H1 (cell line): Measurements from ENCODE around the gene CNN3. TPM values are rescaled to one million over a fixed set of nuclear protein-coding genes. Genes with fewer than 3 reads are reported as not detected.

Experiments used
- CTCF ChIA-PET: fragments of 300-600 bp; sonication (Branson Sonifier 250); formaldehyde crosslinking; loops from one replicate; lab custom pipeline; 2021; ENCODE audit not compliant: partially characterized antibody; lab: Charles Lee
- POLR2A ChIA-PET: fragments of 300-600 bp; sonication (Branson Sonifier 250); formaldehyde crosslinking; loops from one replicate; lab custom pipeline; 2021; ENCODE audit warnings: inconsistent platforms; ENCODE audit not compliant: partially characterized antibody; lab: Charles Lee
- DNase-seq, 2 experiments: peaks; one replicate each; pipeline versions ENCODE4 v3.0.0 to v3.0.0-alpha.2; 2010 to 2022; ENCODE audit warnings: low spot score in 2 of 2, low read depth in 1 of 2, mixed read lengths in 1 of 2
- FAIRE-seq: peaks from 2 replicates; lab custom pipeline; 2011; peaks lifted over from hg19 to GRCh38; lab: Jason Lieb, UNC
- H2AFZ ChIP-seq: 2 replicates; pipeline ENCODE4 v1.8.1; 2012; ENCODE audit warnings: low read length, inconsistent platforms
- H2AK5ac ChIP-seq: 2 replicates; pipeline ENCODE4 v1.6.1; 2013; ENCODE audit warnings: low read depth, low read length
- H2BK120ac ChIP-seq: replicated peaks from 2 replicates; pipeline ENCODE3; 2013; ENCODE audit warnings: low read depth, low read length, inconsistent platforms
- H2BK12ac ChIP-seq: 2 replicates; pipeline ENCODE4 v1.6.1; 2013; ENCODE audit warnings: low read depth, low read length
- H2BK15ac ChIP-seq: 2 replicates; pipeline ENCODE4 v1.6.1; 2013; ENCODE audit warnings: low read length
- H2BK20ac ChIP-seq: 2 replicates; pipeline ENCODE4 v1.6.1; 2013; ENCODE audit warnings: low read length
- H2BK5ac ChIP-seq: 2 replicates; pipeline ENCODE4 v1.6.1; 2013; ENCODE audit warnings: low read depth, low read length
- H3K14ac ChIP-seq: 2 replicates; pipeline ENCODE4 v1.6.1; 2013; ENCODE audit warnings: inconsistent platforms; ENCODE audit not compliant: insufficient read length
- H3K18ac ChIP-seq: 2 replicates; pipeline ENCODE4 v1.6.1; 2013; ENCODE audit warnings: low read length; ENCODE audit errors: extremely low read depth
- H3K23ac ChIP-seq: 2 replicates; pipeline ENCODE4 v1.6.1; 2013; ENCODE audit warnings: inconsistent platforms; ENCODE audit not compliant: insufficient read length
- H3K23me2 ChIP-seq: 2 replicates; pipeline ENCODE4 v1.6.1; 2013; ENCODE audit warnings: low read depth, low read length
- H3K27ac ChIP-seq: 2 replicates; pipeline ENCODE4 v1.6.1; 2011; ENCODE audit warnings: low read depth, low read length, inconsistent platforms
- H3K27me3 ChIP-seq, 4 experiments: replicated peaks in 1 of 4; 1 replicate in 1 of 4; 2 replicates in 3 of 4; pipeline versions ENCODE4 v1.6.1 to v1.8.1; 2011 to 2013; ENCODE audit warnings: low read length in 3 of 4, mild to moderate bottlenecking in 3 of 4, inconsistent platforms in 2 of 4, mixed read lengths in 2 of 4, moderate library complexity in 1 of 4; ENCODE audit not compliant: control insufficient read depth in 3 of 4, insufficient read depth in 3 of 4; ENCODE audit errors: extremely low read depth in 1 of 4
- H3K36me3 ChIP-seq, 4 experiments: 2 replicates each; pipeline versions ENCODE4 v1.6.1 to v1.8.1; 2011 to 2013; ENCODE audit warnings: mild to moderate bottlenecking in 4 of 4, low read length in 3 of 4, moderate library complexity in 2 of 4, control low read depth in 1 of 4, inconsistent platforms in 1 of 4; ENCODE audit not compliant: insufficient read depth in 4 of 4, control insufficient read depth in 2 of 4
- H3K4ac ChIP-seq: replicated peaks from 2 replicates; pipeline ENCODE3; 2013; ENCODE audit warnings: low read length, low read depth, mixed read lengths, inconsistent platforms; ENCODE audit not compliant: insufficient read length
- H3K4me1 ChIP-seq, 4 experiments: replicated peaks in 1 of 4; 1 replicate in 1 of 4; 2 replicates in 3 of 4; pipeline versions ENCODE4 v1.6.1 to v1.8.1; 2011 to 2013; ENCODE audit warnings: low read length in 3 of 4, inconsistent platforms in 2 of 4, mixed read lengths in 1 of 4; ENCODE audit not compliant: insufficient read depth in 4 of 4, control insufficient read depth in 3 of 4
- H3K4me2 ChIP-seq, 2 experiments: 2 replicates each; pipeline versions ENCODE4 v1.6.1 to v1.8.1; 2011 to 2013; ENCODE audit warnings: low read depth in 2 of 2, low read length in 2 of 2, control low read depth in 1 of 2, inconsistent platforms in 1 of 2, mild to moderate bottlenecking in 1 of 2; ENCODE audit not compliant: insufficient read depth in 1 of 2
- H3K4me3 ChIP-seq, 4 experiments: fragments of 200-600, 300-600 bp in 1 of 4; sonication (generic), shearing (Covaris generic), sonication (Bioruptor Twin) in 1 of 4; 2 replicates each; pipeline versions ENCODE4 v1.5.1 to v1.8.1; 2011 to 2016; ENCODE audit warnings: low read length in 4 of 4, low read depth in 3 of 4, control low read depth in 2 of 4, inconsistent platforms in 2 of 4, mild to moderate bottlenecking in 2 of 4, mixed read lengths in 1 of 4, moderate library complexity in 1 of 4; ENCODE audit not compliant: insufficient read depth in 2 of 4; ENCODE audit errors: extremely low read depth in 1 of 4
- H3K56ac ChIP-seq: replicated peaks from 2 replicates; pipeline ENCODE3; 2013; ENCODE audit warnings: low read depth, mild to moderate bottlenecking, mixed read lengths, low read length, inconsistent platforms; ENCODE audit not compliant: insufficient read length
- H3K79me1 ChIP-seq: 2 replicates; pipeline ENCODE4 v1.6.1; 2013; ENCODE audit warnings: low read depth, low read length, control low read depth
- H3K79me2 ChIP-seq, 2 experiments: 2 replicates each; pipeline versions ENCODE4 v1.6.1 to v1.8.1; 2012 to 2013; ENCODE audit warnings: low read length in 2 of 2, mild to moderate bottlenecking in 2 of 2, inconsistent platforms in 1 of 2; ENCODE audit not compliant: insufficient read depth in 2 of 2, control insufficient read depth in 1 of 2
- H3K9ac ChIP-seq, 4 experiments: replicated peaks in 1 of 4; 1 replicate in 1 of 4; 2 replicates in 3 of 4; pipeline versions ENCODE4 v1.6.1 to v1.8.1; 2011 to 2013; ENCODE audit warnings: low read depth in 3 of 4, low read length in 3 of 4, control low read depth in 2 of 4, mild to moderate bottlenecking in 2 of 4, moderate library complexity in 2 of 4, inconsistent platforms in 1 of 4; ENCODE audit errors: extremely low read depth in 1 of 4
- H3K9me3 ChIP-seq, 2 experiments: 2 replicates each; pipeline versions ENCODE4 v1.6.1 to v1.8.1; 2012 to 2013; ENCODE audit warnings: mild to moderate bottlenecking in 2 of 2, moderate library complexity in 2 of 2, control low read depth in 1 of 2, inconsistent platforms in 1 of 2, low read depth in 1 of 2, low read length in 1 of 2, mixed read lengths in 1 of 2; ENCODE audit not compliant: insufficient read depth in 2 of 2
- H4K20me1 ChIP-seq, 2 experiments: replicated peaks in 1 of 2; 2 replicates each; pipeline versions ENCODE3 to v1.8.1; 2011 to 2013; ENCODE audit warnings: inconsistent platforms in 2 of 2, low read length in 2 of 2, mild to moderate bottlenecking in 1 of 2; ENCODE audit not compliant: insufficient read depth in 2 of 2, control insufficient read depth in 1 of 2
- H4K5ac ChIP-seq: 2 replicates; pipeline ENCODE4 v1.6.1; 2013; ENCODE audit warnings: low read length, low read depth, mixed read lengths, inconsistent platforms; ENCODE audit not compliant: insufficient read length
- H4K8ac ChIP-seq: 2 replicates; pipeline ENCODE4 v1.8.0; 2013; ENCODE audit warnings: mild to moderate bottlenecking, moderate library complexity, low read length, inconsistent platforms; ENCODE audit not compliant: insufficient read depth; ENCODE audit errors: extremely low read depth
- H4K91ac ChIP-seq: replicated peaks from 2 replicates; pipeline ENCODE3; 2013; ENCODE audit warnings: low read length, mixed read lengths, inconsistent platforms; ENCODE audit not compliant: insufficient read length
- ATF2 ChIP-seq: IDR thresholded peaks from 2 replicates; pipeline ENCODE4 v1.6.1; 2012; ENCODE audit warnings: low read length, inconsistent platforms
- HDAC2 ChIP-seq, 2 experiments: fragments of 300-600 bp in 1 of 2; sonication (generic) in 1 of 2; IDR thresholded peaks; 2 replicates each; pipeline ENCODE4 v1.6.1; 2011 to 2012; ENCODE audit warnings: low read depth in 2 of 2, low read length in 2 of 2, mild to moderate bottlenecking in 2 of 2, moderate library complexity in 2 of 2, borderline replicate concordance in 1 of 2, inconsistent platforms in 1 of 2
- JUND ChIP-seq: IDR thresholded peaks from 2 replicates; pipeline ENCODE4 v1.6.1; 2011; ENCODE audit warnings: mild to moderate bottlenecking, improper control_type of control experiment, low read length
- POLR2AphosphoS5 ChIP-seq: IDR thresholded peaks from 2 replicates; pipeline ENCODE4 v1.6.1; 2011; ENCODE audit warnings: low read depth, low read length
- RNF2 ChIP-seq: fragments of 200-900, 300-1000 bp; sonication (generic); IDR thresholded peaks from 2 replicates; pipeline ENCODE4 v1.7.1; 2016; ENCODE audit warnings: borderline replicate concordance, low read depth, mild to moderate bottlenecking, antibody characterized with exemption, low read length; ENCODE audit not compliant: poor library complexity, severe bottlenecking; ENCODE audit errors: missing control alignments
- SP1 ChIP-seq: IDR thresholded peaks from 2 replicates; pipeline ENCODE4 v1.6.1; 2011; ENCODE audit warnings: low read depth, low read length
- WGBS, 2 experiments: shearing (Covaris generic) in 1 of 2; methylation state at CpG; one replicate each; pipeline versions ENCODE4 v1.1.6 to v1.1.7; 2013 to 2015; ENCODE audit warnings: low lambda C conversion rate in 2 of 2, mixed read lengths in 2 of 2, inconsistent platforms in 1 of 2, low coverage in 1 of 2, missing lambda C conversion rate in 1 of 2; ENCODE audit not compliant: insufficient replicate concordance in 2 of 2, insufficient coverage in 1 of 2, insufficient read length in 1 of 2; ENCODE audit errors: extremely low coverage in 1 of 2, missing lambda C conversion rate in 1 of 2; 5-methylcytosine and 5-hydroxymethylcytosine counted together
- polyA plus RNA-seq, 7 experiments: library from polyadenylated mRNA; depleted of rRNA in 3 of 7; stranded (reverse) in 5 of 7; unstranded in 2 of 7; fragments of >200 nt in 5 of 7; fragments of 200-250 nt in 2 of 7; gene quantifications; 1 replicate in 5 of 7; 2 replicates in 1 of 7; 4 replicates in 1 of 7; pipeline versions ENCODE4 v1.2.1 to v1.2.3, GENCODE V29; 2011 to 2013; ENCODE audit warnings: missing spikeins in 2 of 7, mixed read lengths in 2 of 7
- total RNA-seq: library from RNA; stranded (reverse); fragmentation: NEBNext Ultra II Directional; extraction: Animal tissue kit (Norgen Biotek cat#: 25700); gene quantifications from 2 replicates; pipeline ENCODE4 v1.2.1, GENCODE V29; 2021

Gene CNN3
- total and polyA plus RNA-seq, 2 of the 8 experiments (the other 6 are each of a cell fraction or from before 2014, with no cell fraction given): 134 to 266 TPM

- Histone ChIP-seq H3K9me3 (no peaks in the 10 kb centered on the region), H3K18ac (no peak overlapping the region), H3K23me2 (no peaks in the 10 kb centered on the region), H3K56ac (no peak overlapping the region), H4K5ac (no peak overlapping the region), H2BK15ac (no peak overlapping the region), H2BK20ac (no peak overlapping the region), H3K23ac (no peak overlapping the region), H2AK5ac (no peak overlapping the region), H4K8ac (no peak overlapping the region; the same call in 1 of the 2 replicates), H3K79me1 (peaks cover 6% of the 10 kb centered on the region), H3K27me3 (no peaks in the 10 kb centered on the region), H2BK12ac (no peak overlapping the region), H2BK120ac (no peak overlapping the region), H3K79me2 (peaks cover 14 to 58% of the 10 kb centered on the region in 2 experiments), H3K4ac (no peak overlapping the region), H3K4me2 (no peak overlapping the region), H2AFZ (no peak overlapping the region), H4K91ac (no peak overlapping the region), H2BK5ac (no peak overlapping the region), H4K20me1 (peaks cover 22 to 28% of the 10 kb centered on the region in 2 experiments), H3K9ac (no peak overlapping the region), H3K27ac (no peak overlapping the region), H3K4me3 (no peak overlapping the region), H3K4me1 (peaks cover 0 to 4% (median 0%) of the 10 kb centered on the region in 4 experiments; a peak in 3 of 7 replicates), H3K14ac (no peak overlapping the region), H3K36me3 (peaks cover 10 to 52% (median 35%) of the 10 kb centered on the region in 4 experiments)
- ChIA-PET POLR2A (interaction anchor here (1.4 to 1.7 kb wide), 2 partner anchors 8 to 11 kb away, joined by 5 to 6 read pairs; no protein-coding TSS in a partner anchor), CTCF (interaction anchor here (1.2 to 3.5 kb wide), 3 partner anchors 8 to 49 kb away, joined by 3 to 19 read pairs (median 3); no protein-coding TSS in a partner anchor)
- TF ChIP-seq POLR2AphosphoS5: no peak
- no peak for TF ChIP-seq RNF2
- no peak for TF ChIP-seq JUND
- TF ChIP-seq ATF2: no peak
- no peak for TF ChIP-seq HDAC2 (IDR thresholded peaks at IDR 0.05; ENCODE audit: borderline replicate concordance in 1 of 2, low read depth in 2 of 2, low read length in 2 of 2)
- no peak for TF ChIP-seq SP1
- FAIRE-seq: no peak
- DNase-seq: no peak
- WGBS, 2 experiments: 88% methylated on average over 7 of the region's 7 CpGs; no CpG with 5 or more reads in 1 of the 2 experiments
Measured at GRCh38 chr1:94903280-94904009, 23.5 kb downstream of the CNN3 start.
